KMS-11 (cell line): ENCODE data around the gene NKD1.

Experiments used
- H2AFZ ChIP-seq: fragments of 200-600 bp; sonication (generic); 2 replicates; pipeline ENCODE4 v1.6.1; 2016; ENCODE audit warnings: antibody characterized with exemption, mixed run types, low read depth
- H3K27ac ChIP-seq: fragments of 200-600 bp; sonication (generic); 2 replicates; pipeline ENCODE4 v1.6.1; 2016; ENCODE audit warnings: mild to moderate bottlenecking, mixed run types
- H3K27me3 ChIP-seq: fragments of 200-600 bp; sonication (generic); 2 replicates; pipeline ENCODE4 v1.6.1; 2017; ENCODE audit warnings: mild to moderate bottlenecking, low read depth, mixed run types, moderate library complexity; ENCODE audit not compliant: insufficient read depth
- H3K36me3 ChIP-seq: fragments of 200-600 bp; sonication (generic); 2 replicates; pipeline ENCODE4 v1.6.1; 2017; ENCODE audit warnings: mild to moderate bottlenecking, mixed run types; ENCODE audit not compliant: insufficient read depth
- H3K4me1 ChIP-seq: fragments of 200-600 bp; sonication (generic); 2 replicates; pipeline ENCODE4 v1.6.1; 2016; ENCODE audit warnings: mild to moderate bottlenecking, low read depth, mixed run types; ENCODE audit not compliant: poor library complexity, severe bottlenecking
- H3K4me2 ChIP-seq: fragments of 200-600 bp; sonication (generic); 2 replicates; pipeline ENCODE4 v1.7.0; 2016; ENCODE audit warnings: mild to moderate bottlenecking, mixed run types
- H3K4me3 ChIP-seq: fragments of 200-600 bp; sonication (generic); IDR thresholded peaks from 2 replicates; pipeline ENCODE4 v1.6.1; 2017; ENCODE audit warnings: low read depth, low read length, mixed read lengths; ENCODE audit not compliant: insufficient read depth
- H3K79me2 ChIP-seq: fragments of 200-600 bp; sonication (generic); 2 replicates; pipeline ENCODE4 v1.6.1; 2016; ENCODE audit warnings: low read depth, mixed run types; ENCODE audit not compliant: insufficient read depth
- H3K9ac ChIP-seq: fragments of 200-600 bp; sonication (generic); 2 replicates; pipeline ENCODE4 v1.6.1; 2016; ENCODE audit warnings: mild to moderate bottlenecking, mixed run types
- H4K20me1 ChIP-seq: fragments of 200-600 bp; sonication (generic); 2 replicates; pipeline ENCODE4 v1.6.1; 2016; ENCODE audit warnings: mild to moderate bottlenecking, mixed run types; ENCODE audit not compliant: insufficient read depth
- TF ChIP-seq, protein P1 (sequence below): fragments of 200-600 bp; sonication (generic); conservative IDR thresholded peaks from 2 replicates; pipeline ENCODE4 v1.6.1; 2017; ENCODE audit warnings: low read depth, mild to moderate bottlenecking, antibody characterized with exemption, low read length, moderate library complexity, mixed read lengths

Gene NKD1

DNA sequence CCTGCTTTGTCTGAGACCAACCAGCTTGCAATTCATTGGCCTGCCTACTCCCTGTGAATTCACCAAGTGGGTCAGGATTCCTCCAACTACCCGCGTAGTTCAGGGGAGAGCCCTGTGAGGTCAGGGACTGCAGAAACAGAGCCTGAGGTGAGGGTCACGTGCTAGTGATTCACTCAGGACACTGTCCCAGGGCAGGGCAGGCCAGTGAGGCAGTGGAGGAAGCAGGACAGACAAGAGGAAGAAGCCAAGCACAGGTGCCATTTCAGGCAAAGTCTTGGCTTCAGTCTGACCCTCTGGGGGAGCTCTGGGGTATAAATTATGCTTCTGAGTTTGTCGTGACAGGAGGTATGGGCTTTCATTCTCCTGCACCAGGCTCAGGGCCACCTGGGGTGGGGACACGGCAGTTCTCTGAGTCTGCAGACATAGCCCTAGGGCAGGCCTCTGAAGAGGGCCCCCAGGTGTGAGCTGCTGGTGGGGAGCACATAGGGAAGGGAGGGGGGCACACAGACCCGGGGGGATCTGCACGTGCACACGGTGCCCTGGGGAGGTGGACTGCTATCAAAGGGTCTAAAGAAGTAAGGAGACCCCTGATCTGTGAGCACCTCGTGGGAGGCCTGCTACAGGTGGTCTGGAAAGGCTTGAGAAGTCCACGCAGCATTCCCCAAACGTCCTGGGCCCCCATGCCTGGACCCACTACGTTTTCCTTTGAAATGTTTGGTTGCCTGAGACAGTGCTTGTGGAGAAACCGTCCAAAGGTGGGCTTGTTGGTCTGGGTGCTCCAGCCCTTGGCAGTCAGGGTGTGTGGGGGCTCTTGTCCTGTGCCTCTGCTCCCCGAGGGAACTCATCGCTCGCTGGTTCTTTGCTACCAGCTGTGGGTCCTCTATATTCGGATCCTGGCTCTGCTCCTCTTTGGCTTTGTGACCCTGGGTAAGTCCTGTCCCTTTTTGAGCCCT lies 46.4 kb downstream of the NKD1 start:
- H4K20me1 ChIP-seq: no peaks in the 10 kb centered on the region
- no peak overlapping the region for H3K9ac ChIP-seq
- H3K4me2 ChIP-seq: no peak overlapping the region
- no peak overlapping the region for H3K4me3 ChIP-seq
- no peaks in the 10 kb centered on the region for H3K27me3 ChIP-seq
- TF ChIP-seq, protein P1, sequence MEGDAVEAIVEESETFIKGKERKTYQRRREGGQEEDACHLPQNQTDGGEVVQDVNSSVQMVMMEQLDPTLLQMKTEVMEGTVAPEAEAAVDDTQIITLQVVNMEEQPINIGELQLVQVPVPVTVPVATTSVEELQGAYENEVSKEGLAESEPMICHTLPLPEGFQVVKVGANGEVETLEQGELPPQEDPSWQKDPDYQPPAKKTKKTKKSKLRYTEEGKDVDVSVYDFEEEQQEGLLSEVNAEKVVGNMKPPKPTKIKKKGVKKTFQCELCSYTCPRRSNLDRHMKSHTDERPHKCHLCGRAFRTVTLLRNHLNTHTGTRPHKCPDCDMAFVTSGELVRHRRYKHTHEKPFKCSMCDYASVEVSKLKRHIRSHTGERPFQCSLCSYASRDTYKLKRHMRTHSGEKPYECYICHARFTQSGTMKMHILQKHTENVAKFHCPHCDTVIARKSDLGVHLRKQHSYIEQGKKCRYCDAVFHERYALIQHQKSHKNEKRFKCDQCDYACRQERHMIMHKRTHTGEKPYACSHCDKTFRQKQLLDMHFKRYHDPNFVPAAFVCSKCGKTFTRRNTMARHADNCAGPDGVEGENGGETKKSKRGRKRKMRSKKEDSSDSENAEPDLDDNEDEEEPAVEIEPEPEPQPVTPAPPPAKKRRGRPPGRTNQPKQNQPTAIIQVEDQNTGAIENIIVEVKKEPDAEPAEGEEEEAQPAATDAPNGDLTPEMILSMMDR: no peak
- H3K36me3 ChIP-seq: no peaks in the 10 kb centered on the region
- no peak overlapping the region for H3K27ac ChIP-seq
- H3K4me1 ChIP-seq: no peaks in the 10 kb centered on the region
- H2AFZ ChIP-seq: no peak overlapping the region
- no peaks in the 10 kb centered on the region for H3K79me2 ChIP-seq

DNA sequence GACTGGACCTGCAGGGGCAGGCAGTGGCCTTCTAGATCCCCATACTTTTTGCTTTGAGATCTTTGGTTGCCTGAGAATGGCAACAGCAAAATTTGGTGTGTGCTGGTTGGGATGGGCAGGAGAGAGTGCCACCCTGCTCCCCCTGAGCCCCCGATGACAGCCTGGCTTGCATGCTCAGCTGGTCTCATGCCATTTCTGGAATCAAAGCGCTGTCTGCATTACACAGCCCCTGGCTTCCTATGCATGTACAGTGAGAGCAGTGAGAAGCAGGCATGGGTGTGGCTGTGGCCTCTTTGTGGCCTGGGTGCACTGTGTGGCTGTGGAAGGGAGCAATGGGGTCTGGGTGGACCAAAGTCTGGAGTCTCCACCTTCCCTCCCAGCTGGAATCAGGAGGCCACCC lies 47.7 kb downstream of the NKD1 start:
- H3K4me2 ChIP-seq: no peak overlapping the region
- H3K4me1 ChIP-seq: no peaks in the 10 kb centered on the region

DNA sequence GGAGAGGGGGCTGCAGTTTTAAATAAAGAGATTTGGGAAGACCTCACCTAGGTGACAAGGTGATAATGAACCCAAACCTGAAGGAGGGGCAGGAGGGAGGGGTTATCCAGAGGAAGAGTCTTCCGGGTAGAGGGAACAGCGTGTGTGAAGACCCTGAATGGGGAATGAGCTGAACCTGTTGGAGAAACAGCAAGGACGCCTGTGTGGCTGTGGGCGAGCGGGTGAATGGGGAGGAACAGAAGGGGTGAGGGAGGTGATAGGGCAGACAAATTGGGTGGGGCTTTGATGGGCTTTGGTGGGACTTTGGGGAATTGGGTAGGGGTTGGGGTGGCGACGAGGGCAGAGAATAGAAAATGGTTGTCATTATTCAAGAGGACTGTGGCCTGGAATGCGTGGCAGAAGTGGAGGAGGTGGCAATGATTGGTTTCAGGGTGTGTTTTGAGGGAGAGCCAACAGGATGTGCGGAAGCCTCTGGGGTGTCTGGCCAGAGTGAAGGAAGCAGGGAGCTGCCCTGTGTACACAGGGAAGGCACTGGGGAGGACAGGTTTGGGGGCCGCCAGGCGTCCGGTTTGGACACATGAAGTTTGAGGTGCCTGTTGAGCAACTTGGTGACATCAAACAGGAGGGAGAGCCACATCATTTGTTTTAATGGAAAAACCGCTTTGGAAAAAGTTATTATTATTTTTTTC lies 48.7 kb downstream of the NKD1 start:
- H2AFZ ChIP-seq: no peak overlapping the region
- H3K4me1 ChIP-seq: no peaks in the 10 kb centered on the region
- H3K4me2 ChIP-seq: no peak overlapping the region
- H3K27ac ChIP-seq: no peak overlapping the region
- H3K79me2 ChIP-seq: no peaks in the 10 kb centered on the region
- no peaks in the 10 kb centered on the region for H3K36me3 ChIP-seq
- H3K9ac ChIP-seq: no peak overlapping the region
- no peak overlapping the region for H3K4me3 ChIP-seq
- TF ChIP-seq, protein P1: no peak
- H3K27me3 ChIP-seq: no peaks in the 10 kb centered on the region
- no peaks in the 10 kb centered on the region for H4K20me1 ChIP-seq

More for the DNA sequence above, 47.7 kb downstream of the NKD1 start:
- no peak overlapping the region for H2AFZ ChIP-seq
- no peak overlapping the region for H3K27ac ChIP-seq
- H3K36me3 ChIP-seq: no peaks in the 10 kb centered on the region
- TF ChIP-seq, protein P1: no peak
- H3K79me2 ChIP-seq: no peaks in the 10 kb centered on the region
- H3K27me3 ChIP-seq: no peaks in the 10 kb centered on the region
- H3K9ac ChIP-seq: no peak overlapping the region
- H3K4me3 ChIP-seq: no peak overlapping the region
- H4K20me1 ChIP-seq: no peaks in the 10 kb centered on the region

DNA sequence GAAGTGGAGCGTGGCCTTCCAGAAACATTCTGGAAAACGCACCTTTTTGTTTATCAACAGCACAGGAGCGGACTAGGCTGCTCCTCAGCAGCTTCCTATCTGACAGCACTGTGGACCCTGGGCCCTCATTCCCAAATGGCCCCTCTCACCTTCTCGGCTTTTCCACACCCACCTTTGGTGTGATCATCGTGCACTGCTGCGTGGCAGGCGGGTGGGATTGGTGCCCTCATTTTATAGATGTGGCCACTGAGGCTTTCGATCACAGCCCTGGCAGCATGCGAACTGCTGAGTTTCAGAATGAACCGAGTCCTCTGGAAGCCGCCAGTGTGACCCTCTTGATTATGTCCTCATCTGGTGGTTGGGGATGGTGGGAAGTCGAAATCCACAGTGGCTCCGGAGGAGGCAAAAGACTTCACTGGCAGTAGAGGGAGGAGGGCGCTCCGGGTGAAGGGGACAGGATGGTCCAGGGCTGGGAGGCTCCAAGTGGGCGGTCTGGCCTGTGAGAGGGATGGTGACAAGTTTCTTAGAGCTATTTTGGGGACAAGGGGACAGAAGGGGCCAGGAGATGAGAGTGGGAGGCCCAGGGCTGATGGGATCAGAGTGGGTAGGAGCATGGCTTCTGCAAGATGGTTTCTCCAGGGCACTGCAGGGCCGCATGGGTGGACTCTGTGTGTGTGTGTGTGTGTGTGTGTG lies 49.5 kb downstream of the NKD1 start:
- no peak overlapping the region for H3K27ac ChIP-seq
- TF ChIP-seq, protein P1: no peak
- H2AFZ ChIP-seq: no peak overlapping the region
- H4K20me1 ChIP-seq: no peaks in the 10 kb centered on the region
- H3K79me2 ChIP-seq: no peaks in the 10 kb centered on the region
- H3K27me3 ChIP-seq: no peaks in the 10 kb centered on the region
- H3K4me1 ChIP-seq: no peaks in the 10 kb centered on the region
- H3K4me2 ChIP-seq: no peak overlapping the region
- no peak overlapping the region for H3K4me3 ChIP-seq
- no peaks in the 10 kb centered on the region for H3K36me3 ChIP-seq
- H3K9ac ChIP-seq: no peak overlapping the region
